Suprapubic skin (tissue), 4 donors: ENCODE results near the gene ARHGEF11. TPM values are rescaled to one million over a fixed set of nuclear protein-coding genes. Genes with fewer than 3 reads are reported as not detected.

Experiments used
- DNase-seq, 2 donors: peaks; one replicate each; pipeline ENCODE4 v3.0.0-alpha.2; 2019; ENCODE audit warnings: low spot score in 2 of 2
- H3K27ac ChIP-seq: fragments of 200-600 bp; sonication (generic); one replicate; pipeline ENCODE4 v1.5.1; 2019
- H3K27me3 ChIP-seq: fragments of 200-600 bp; sonication (generic); one replicate; pipeline ENCODE4 v1.5.1; 2019
- H3K36me3 ChIP-seq: fragments of 200-600 bp; sonication (generic); one replicate; pipeline ENCODE4 v1.5.1; 2019
- H3K4me1 ChIP-seq: fragments of 200-600 bp; sonication (generic); one replicate; pipeline ENCODE4 v1.5.1; 2019
- H3K4me3 ChIP-seq: fragments of 200-600 bp; sonication (generic); one replicate; pipeline ENCODE4 v1.5.1; 2019; ENCODE audit warnings: mild to moderate bottlenecking
- H3K9me3 ChIP-seq: fragments of 200-600 bp; sonication (generic); one replicate; pipeline ENCODE4 v1.5.1; 2019
- EP300 ChIP-seq: sonication (generic); formaldehyde crosslinking; IDR thresholded peaks from one replicate; pipeline ENCODE4 v1.6.1; 2017; ENCODE audit warnings: antibody characterized with exemption
- POLR2A ChIP-seq, 2 donors: fragments of 450-650 bp; IDR thresholded peaks; one replicate each; pipeline ENCODE4 v1.6.1; 2017; ENCODE audit warnings: antibody characterized with exemption in 2 of 2, mild to moderate bottlenecking in 2 of 2, moderate library complexity in 2 of 2
- POLR2AphosphoS5 ChIP-seq, 3 donors: sonication (generic); formaldehyde crosslinking; IDR thresholded peaks; one replicate each; pipeline ENCODE4 v1.6.1; 2017; ENCODE audit warnings: antibody characterized with exemption in 3 of 3
- WGBS: methylation state at CpG from one replicate; pipeline ENCODE4 v1.1.5; 2018; 5-methylcytosine and 5-hydroxymethylcytosine counted together
- total RNA-seq, 4 donors: library from RNA; depleted of rRNA; stranded (reverse); fragments of >200 nt; gene quantifications; one replicate each; pipeline ENCODE4 v1.1.0, GENCODE V29; 2016
- TF ChIP-seq, protein P1 (sequence below), 2 donors: fragments of 200-600 bp in 1 of 2; fragments of 450-650 bp in 1 of 2; sonication (generic) in 1 of 2; IDR thresholded peaks; one replicate each; pipeline ENCODE4 v1.5.1; 2016 to 2019; ENCODE audit warnings: antibody characterized with exemption in 2 of 2, mild to moderate bottlenecking in 1 of 2, moderate library complexity in 1 of 2

The ARHGEF11 gene
- total RNA-seq, 4 donors from 2014 or later: 30.7 to 46.1 (median 40.3) TPM

DNA sequence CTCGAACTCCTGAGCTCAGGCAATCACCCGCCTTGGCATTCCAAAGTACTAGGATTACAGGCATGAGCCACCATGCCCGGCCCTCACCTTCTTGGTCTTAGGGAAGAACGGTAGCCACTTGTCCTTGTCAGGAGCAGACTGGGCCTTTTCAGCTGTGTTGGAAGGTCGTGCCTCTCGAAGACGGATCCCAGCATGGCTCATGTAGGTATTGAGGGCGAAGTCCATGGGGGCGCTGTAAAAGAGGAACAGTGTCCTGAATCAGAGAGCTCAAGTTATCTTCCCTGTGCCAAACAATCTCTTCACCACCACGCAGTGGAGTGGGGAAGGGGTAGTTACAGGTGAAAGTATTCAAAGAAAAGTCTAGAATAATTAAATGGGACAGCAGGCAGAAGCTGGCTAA lies 89.2 kb downstream of the ARHGEF11 start:
- WGBS: 94% methylated on average over 10 of the region's 10 CpGs
- Histone ChIP-seq H3K4me1 (no peaks in the 10 kb centered on the region), H3K36me3 (peaks cover 93% of the 10 kb centered on the region), H3K27ac (no peak overlapping the region), H3K4me3 (no peak overlapping the region), H3K9me3 (no peaks in the 10 kb centered on the region), H3K27me3 (no peaks in the 10 kb centered on the region)
- TF ChIP-seq, protein P1, sequence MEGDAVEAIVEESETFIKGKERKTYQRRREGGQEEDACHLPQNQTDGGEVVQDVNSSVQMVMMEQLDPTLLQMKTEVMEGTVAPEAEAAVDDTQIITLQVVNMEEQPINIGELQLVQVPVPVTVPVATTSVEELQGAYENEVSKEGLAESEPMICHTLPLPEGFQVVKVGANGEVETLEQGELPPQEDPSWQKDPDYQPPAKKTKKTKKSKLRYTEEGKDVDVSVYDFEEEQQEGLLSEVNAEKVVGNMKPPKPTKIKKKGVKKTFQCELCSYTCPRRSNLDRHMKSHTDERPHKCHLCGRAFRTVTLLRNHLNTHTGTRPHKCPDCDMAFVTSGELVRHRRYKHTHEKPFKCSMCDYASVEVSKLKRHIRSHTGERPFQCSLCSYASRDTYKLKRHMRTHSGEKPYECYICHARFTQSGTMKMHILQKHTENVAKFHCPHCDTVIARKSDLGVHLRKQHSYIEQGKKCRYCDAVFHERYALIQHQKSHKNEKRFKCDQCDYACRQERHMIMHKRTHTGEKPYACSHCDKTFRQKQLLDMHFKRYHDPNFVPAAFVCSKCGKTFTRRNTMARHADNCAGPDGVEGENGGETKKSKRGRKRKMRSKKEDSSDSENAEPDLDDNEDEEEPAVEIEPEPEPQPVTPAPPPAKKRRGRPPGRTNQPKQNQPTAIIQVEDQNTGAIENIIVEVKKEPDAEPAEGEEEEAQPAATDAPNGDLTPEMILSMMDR (IDR thresholded peaks at IDR 0.05): no peak
- no peak for TF ChIP-seq POLR2A (IDR thresholded peaks at IDR 0.05)
- TF ChIP-seq POLR2AphosphoS5 (IDR thresholded peaks at IDR 0.05): no peak
- no peak for TF ChIP-seq EP300
- DNase-seq: no peak

DNA sequence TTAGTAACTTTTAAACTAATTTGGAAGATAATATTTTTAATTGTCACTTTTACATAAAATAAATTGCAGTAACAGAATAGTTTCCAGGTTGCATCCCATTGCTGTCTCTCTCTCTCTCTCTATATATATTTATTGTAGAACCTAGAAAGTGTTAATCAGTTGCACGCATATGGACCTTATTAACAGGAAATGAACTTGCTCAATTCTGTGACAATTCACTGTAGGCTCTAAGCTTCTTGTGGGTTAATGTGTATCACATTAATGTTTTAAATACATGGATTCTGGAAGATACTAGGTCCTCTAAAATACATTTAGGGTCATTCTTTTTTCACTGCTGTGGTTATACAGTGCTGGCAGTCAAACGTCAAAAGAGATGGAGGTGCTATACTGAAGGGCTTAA lies 92.0 kb downstream of the ARHGEF11 start:
- H3K36me3 ChIP-seq: peaks cover 93% of the 10 kb centered on the region
- no peaks in the 10 kb centered on the region for H3K27me3 ChIP-seq
- DNase-seq: no peak
- no peak overlapping the region for H3K4me3 ChIP-seq
- no peaks in the 10 kb centered on the region for H3K4me1 ChIP-seq
- no peaks in the 10 kb centered on the region for H3K9me3 ChIP-seq
- TF ChIP-seq, protein P1 (IDR thresholded peaks at IDR 0.05): no peak
- no peak for TF ChIP-seq EP300
- no peak for TF ChIP-seq POLR2A (IDR thresholded peaks at IDR 0.05)
- no peak for TF ChIP-seq POLR2AphosphoS5 (IDR thresholded peaks at IDR 0.05)
- WGBS: 76% methylated on average over 2 of the region's 2 CpGs
- no peak overlapping the region for H3K27ac ChIP-seq

- Histone ChIP-seq H3K9me3 (no peaks in the 10 kb centered on the region), H3K27me3 (no peaks in the 10 kb centered on the region), H3K4me3 (no peak overlapping the region), H3K4me1 (no peaks in the 10 kb centered on the region), H3K27ac (no peak overlapping the region), H3K36me3 (peaks cover 93% of the 10 kb centered on the region)
- WGBS: 90% methylated on average over 5 of the region's 5 CpGs
- DNase-seq: no peak
- TF ChIP-seq EP300 (no peak), POLR2A (IDR thresholded peaks at IDR 0.05) (no peak), POLR2AphosphoS5 (IDR thresholded peaks at IDR 0.05) (no peak)
- TF ChIP-seq, protein P1 (IDR thresholded peaks at IDR 0.05): no peak
These were observed 94.2 kb downstream of the ARHGEF11 start for GRCh38 chr1:156951371-156951770.

GRCh38 chr1:156949127-156949526 lies 96.4 kb downstream of the ARHGEF11 start:
- TF ChIP-seq POLR2A (IDR thresholded peaks at IDR 0.05) (no peak), EP300 (no peak), POLR2AphosphoS5 (IDR thresholded peaks at IDR 0.05) (no peak)
- TF ChIP-seq, protein P1 (IDR thresholded peaks at IDR 0.05): no peak
- peak in 1 of 2 donors; percentile 38 for DNase-seq
- H3K4me1 ChIP-seq: no peaks in the 10 kb centered on the region
- no peak overlapping the region for H3K27ac ChIP-seq
- no peaks in the 10 kb centered on the region for H3K27me3 ChIP-seq
- no peak overlapping the region for H3K4me3 ChIP-seq
- H3K9me3 ChIP-seq: no peaks in the 10 kb centered on the region
- WGBS: 87% methylated on average over 3 of the region's 5 CpGs
- H3K36me3 ChIP-seq: peaks cover 95% of the 10 kb centered on the region

GRCh38 chr1:156948708-156949107 lies 96.8 kb downstream of the ARHGEF11 start:
- WGBS: 92% methylated on average over 4 of the region's 4 CpGs
- TF ChIP-seq EP300: no peak
- TF ChIP-seq, protein P1 (IDR thresholded peaks at IDR 0.05): no peak
- no peak for TF ChIP-seq POLR2AphosphoS5 (IDR thresholded peaks at IDR 0.05)
- no peak for TF ChIP-seq POLR2A (IDR thresholded peaks at IDR 0.05)

More at GRCh38 chr1:156948708-156949107, 96.8 kb downstream of the ARHGEF11 start:
- peaks cover 95% of the 10 kb centered on the region for H3K36me3 ChIP-seq
- no peak overlapping the region for H3K4me3 ChIP-seq
- H3K27ac ChIP-seq: no peak overlapping the region
- no peaks in the 10 kb centered on the region for H3K9me3 ChIP-seq
- DNase-seq: peak in 1 of 2 donors; percentile 35
- no peaks in the 10 kb centered on the region for H3K4me1 ChIP-seq
- H3K27me3 ChIP-seq: no peaks in the 10 kb centered on the region
